ENCODE measurements around the gene GSTA1.

GRCh38 chr6:52787917-52788316 is 15.7 kb downstream of the GSTA1 start:
- TF ChIP-seq, protein P1, sequence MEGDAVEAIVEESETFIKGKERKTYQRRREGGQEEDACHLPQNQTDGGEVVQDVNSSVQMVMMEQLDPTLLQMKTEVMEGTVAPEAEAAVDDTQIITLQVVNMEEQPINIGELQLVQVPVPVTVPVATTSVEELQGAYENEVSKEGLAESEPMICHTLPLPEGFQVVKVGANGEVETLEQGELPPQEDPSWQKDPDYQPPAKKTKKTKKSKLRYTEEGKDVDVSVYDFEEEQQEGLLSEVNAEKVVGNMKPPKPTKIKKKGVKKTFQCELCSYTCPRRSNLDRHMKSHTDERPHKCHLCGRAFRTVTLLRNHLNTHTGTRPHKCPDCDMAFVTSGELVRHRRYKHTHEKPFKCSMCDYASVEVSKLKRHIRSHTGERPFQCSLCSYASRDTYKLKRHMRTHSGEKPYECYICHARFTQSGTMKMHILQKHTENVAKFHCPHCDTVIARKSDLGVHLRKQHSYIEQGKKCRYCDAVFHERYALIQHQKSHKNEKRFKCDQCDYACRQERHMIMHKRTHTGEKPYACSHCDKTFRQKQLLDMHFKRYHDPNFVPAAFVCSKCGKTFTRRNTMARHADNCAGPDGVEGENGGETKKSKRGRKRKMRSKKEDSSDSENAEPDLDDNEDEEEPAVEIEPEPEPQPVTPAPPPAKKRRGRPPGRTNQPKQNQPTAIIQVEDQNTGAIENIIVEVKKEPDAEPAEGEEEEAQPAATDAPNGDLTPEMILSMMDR (IDR thresholded peaks at IDR 0.05), result no peak
- no peak for TF ChIP-seq POLR2A (IDR thresholded peaks at IDR 0.05)

Measured in right lobe of liver (tissue), 4 donors.